ENCODE results near the gene ALS2CL.

ALS2CL gene

DNA sequence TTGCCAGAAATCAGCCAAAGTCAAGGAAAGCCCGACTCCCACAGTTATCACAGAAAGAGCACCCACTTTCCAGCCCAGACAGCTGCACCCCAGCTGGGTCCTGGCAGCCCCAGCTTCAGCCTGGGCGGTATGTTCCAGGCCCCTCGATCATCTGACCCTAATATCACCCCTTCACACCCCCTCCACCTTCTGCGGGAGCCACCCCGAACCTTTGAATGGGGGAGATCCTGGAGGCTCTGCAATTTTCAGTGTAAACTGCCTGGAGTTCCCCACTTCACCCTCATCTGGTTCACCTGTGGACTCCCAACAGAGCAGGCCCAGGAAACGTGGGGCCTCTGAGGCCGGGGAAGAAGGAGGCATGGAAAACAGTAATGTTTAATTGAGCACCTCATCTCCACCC lies 18.3 kb upstream of the ALS2CL start:
- TF ChIP-seq, protein P1, sequence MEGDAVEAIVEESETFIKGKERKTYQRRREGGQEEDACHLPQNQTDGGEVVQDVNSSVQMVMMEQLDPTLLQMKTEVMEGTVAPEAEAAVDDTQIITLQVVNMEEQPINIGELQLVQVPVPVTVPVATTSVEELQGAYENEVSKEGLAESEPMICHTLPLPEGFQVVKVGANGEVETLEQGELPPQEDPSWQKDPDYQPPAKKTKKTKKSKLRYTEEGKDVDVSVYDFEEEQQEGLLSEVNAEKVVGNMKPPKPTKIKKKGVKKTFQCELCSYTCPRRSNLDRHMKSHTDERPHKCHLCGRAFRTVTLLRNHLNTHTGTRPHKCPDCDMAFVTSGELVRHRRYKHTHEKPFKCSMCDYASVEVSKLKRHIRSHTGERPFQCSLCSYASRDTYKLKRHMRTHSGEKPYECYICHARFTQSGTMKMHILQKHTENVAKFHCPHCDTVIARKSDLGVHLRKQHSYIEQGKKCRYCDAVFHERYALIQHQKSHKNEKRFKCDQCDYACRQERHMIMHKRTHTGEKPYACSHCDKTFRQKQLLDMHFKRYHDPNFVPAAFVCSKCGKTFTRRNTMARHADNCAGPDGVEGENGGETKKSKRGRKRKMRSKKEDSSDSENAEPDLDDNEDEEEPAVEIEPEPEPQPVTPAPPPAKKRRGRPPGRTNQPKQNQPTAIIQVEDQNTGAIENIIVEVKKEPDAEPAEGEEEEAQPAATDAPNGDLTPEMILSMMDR (IDR thresholded peaks at IDR 0.05): no peak
- no peaks in the 10 kb centered on the region for H3K36me3 ChIP-seq
- intact Hi-C loops (cut with DNase I; ENCODE audit: low total_unique reads): loop anchor here (10.0 kb wide), 1 partner anchor 123 kb away; no protein-coding TSS in a partner anchor
- no peak for DNase-seq
- no peak overlapping the region for H3K27ac ChIP-seq
- H3K27me3 ChIP-seq: peaks cover 0 to 2% of the 10 kb centered on the region in 2 donors
- no peak overlapping the region for H3K4me3 ChIP-seq
- no peaks in the 10 kb centered on the region for H3K4me1 ChIP-seq
- H3K9me3 ChIP-seq: no peaks in the 10 kb centered on the region

DNA sequence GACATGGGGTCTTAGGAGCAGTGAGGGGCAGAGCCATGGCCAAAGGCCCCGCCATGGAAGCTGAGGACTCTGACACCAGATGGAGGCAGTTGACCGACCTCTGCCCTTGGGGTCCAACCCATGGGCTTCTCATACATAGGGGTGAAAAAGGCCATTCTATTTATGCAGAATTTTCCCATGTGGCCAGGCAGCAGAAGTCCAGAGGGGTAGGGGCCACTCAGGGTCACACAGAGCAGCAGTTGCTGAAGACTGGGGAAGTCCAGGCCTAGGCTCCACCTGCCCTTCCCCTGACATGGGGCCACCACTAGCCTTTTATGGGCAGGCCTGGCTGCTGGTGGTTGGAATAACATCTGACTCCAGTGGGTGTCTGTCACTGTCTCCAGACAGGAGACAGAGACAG lies 17.8 kb upstream of the ALS2CL start:
- TF ChIP-seq, protein P1 (IDR thresholded peaks at IDR 0.05): no peak
- intact Hi-C loops (cut with DNase I; ENCODE audit: low total_unique reads): loop anchor here (10.0 kb wide), 1 partner anchor 123 kb away; no protein-coding TSS in a partner anchor
- Histone ChIP-seq H3K27me3 (peaks cover 0 to 2% of the 10 kb centered on the region in 2 donors), H3K36me3 (no peaks in the 10 kb centered on the region), H3K27ac (no peak overlapping the region), H3K4me3 (no peak overlapping the region), H3K9me3 (no peaks in the 10 kb centered on the region), H3K4me1 (no peaks in the 10 kb centered on the region)
- no peak for DNase-seq

DNA sequence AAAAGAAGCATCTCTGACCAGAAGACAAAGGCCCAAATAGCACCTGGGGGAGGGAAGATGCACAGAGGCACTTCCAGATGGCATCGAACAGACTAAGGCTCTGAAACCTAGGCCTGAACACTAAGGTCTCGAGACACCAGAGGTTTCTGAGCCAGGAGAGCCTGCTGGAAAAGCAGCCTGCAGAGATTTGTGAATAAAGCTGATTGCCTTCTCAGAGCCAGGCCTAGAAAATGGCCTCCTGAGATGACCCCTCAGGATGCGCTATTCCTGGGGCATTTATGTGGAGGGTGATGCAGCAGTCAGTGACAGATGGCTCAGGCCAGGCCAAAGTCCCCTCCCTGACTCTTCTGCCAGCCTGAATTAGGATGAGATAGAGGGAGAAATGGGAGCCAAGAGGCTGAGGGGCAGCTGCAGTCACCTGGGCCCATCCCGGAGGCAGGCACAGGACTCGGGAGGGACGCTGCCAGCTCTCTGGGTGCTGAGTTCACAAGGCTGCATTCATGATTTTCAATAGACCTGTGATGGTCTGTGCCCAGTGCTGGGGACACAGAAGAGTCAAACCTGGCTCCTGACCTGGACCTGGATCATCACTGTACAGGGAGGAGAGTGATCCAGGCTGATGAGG lies 17.3 kb upstream of the ALS2CL start:
- TF ChIP-seq, protein P1 (IDR thresholded peaks at IDR 0.05): no peak
- Histone ChIP-seq H3K27me3 (peaks cover 0 to 2% of the 10 kb centered on the region in 2 donors), H3K9me3 (no peaks in the 10 kb centered on the region), H3K36me3 (no peaks in the 10 kb centered on the region), H3K4me3 (no peak overlapping the region), H3K27ac (no peak overlapping the region), H3K4me1 (no peaks in the 10 kb centered on the region)
- DNase-seq: peak in 1 of 2 donors; percentile 49
- intact Hi-C loops (cut with DNase I; ENCODE audit: low total_unique reads): loop anchor here (10.0 kb wide), 1 partner anchor 124 kb away; no protein-coding TSS in a partner anchor

DNA sequence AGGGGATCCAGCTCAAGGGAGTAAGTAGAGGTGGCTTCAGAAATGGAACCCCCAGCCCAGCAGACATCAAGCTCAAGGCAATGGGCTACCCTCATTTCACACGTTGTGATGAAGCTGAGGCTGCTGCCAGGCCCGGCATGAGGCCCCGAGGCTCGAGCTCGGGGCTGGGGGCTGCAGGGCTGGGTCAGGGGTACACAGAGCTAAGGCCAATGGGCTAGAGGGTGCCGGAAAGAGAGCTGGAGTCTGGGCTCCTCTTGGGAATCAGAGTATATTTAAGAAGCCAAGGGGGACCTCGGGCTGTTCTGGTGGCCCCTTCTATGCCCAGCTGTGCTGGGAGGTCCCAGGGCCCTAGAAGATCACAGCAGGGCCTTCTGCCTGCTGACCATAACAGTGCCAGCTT lies 16.8 kb upstream of the ALS2CL start:
- Histone ChIP-seq H3K4me1 (no peaks in the 10 kb centered on the region), H3K36me3 (no peaks in the 10 kb centered on the region), H3K9me3 (no peaks in the 10 kb centered on the region), H3K4me3 (no peak overlapping the region), H3K27me3 (peaks cover 0 to under 1% of the 10 kb centered on the region in 2 donors), H3K27ac (no peak overlapping the region)
- TF ChIP-seq, protein P1 (IDR thresholded peaks at IDR 0.05): no peak
- no peak for DNase-seq
- intact Hi-C loops (cut with DNase I; ENCODE audit: low total_unique reads): loop anchor here (10.0 kb wide), 1 partner anchor 125 kb away; no protein-coding TSS in a partner anchor

DNA sequence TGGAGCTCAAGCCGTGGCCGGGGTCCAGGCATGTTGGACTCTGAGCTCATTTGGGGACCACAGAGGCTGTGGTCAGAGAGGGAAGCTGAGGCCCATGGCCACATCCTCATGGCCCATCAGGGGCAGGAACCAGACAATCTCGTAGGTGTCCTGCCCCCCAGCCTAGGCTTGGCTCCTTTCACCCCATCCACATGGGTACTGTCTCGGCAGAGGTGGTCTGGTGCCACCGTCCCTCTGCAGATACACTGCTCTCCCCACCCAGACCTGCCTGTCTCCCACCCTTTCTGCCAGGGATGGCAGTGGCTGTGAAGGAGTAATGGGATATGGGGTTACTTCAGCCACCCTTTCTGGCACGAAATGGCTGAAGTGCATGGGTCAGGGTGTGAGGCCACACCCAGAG lies 16.2 kb upstream of the ALS2CL start:
- H3K4me1 ChIP-seq: no peaks in the 10 kb centered on the region
- no peak overlapping the region for H3K4me3 ChIP-seq
- no peaks in the 10 kb centered on the region for H3K9me3 ChIP-seq
- intact Hi-C loops (cut with DNase I; ENCODE audit: low total_unique reads): loop anchor here (10.0 kb wide), 3 partner anchors 125 to 285 kb away; no protein-coding TSS in a partner anchor
- H3K27me3 ChIP-seq: no peaks in the 10 kb centered on the region
- DNase-seq: peak in 1 of 2 donors; percentile 45
- TF ChIP-seq, protein P1 (IDR thresholded peaks at IDR 0.05): no peak
- H3K27ac ChIP-seq: no peak overlapping the region
- H3K36me3 ChIP-seq: no peaks in the 10 kb centered on the region
